ENCODE measurements around the gene MYLIP. TPM values are rescaled to one million over a fixed set of nuclear protein-coding genes. Genes with fewer than 3 reads are reported as not detected.

The MYLIP gene
- total RNA-seq, 1 experiment from 2014 or later, result 50.0 TPM

DNA sequence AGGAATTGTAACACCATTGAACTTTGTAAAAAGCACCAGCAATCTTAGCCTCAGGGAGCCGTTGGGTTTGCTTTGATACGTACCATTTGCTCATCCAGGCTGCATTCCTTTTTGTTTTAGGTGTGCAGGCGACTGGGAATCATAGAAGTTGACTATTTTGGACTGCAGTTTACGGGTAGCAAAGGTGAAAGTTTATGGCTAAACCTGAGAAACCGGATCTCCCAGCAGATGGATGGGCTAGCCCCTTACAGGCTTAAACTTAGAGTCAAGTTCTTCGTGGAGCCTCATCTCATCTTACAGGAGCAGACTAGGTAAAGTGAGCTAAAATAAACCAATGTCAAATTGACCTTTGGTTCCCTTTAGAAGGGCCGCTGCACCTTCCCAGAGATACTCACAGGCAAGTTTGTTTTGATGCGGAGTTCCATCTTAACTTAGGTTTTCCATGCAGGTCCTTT lies 1.6 kb downstream of the MYLIP start (continued):
- TF ChIP-seq, protein P1, sequence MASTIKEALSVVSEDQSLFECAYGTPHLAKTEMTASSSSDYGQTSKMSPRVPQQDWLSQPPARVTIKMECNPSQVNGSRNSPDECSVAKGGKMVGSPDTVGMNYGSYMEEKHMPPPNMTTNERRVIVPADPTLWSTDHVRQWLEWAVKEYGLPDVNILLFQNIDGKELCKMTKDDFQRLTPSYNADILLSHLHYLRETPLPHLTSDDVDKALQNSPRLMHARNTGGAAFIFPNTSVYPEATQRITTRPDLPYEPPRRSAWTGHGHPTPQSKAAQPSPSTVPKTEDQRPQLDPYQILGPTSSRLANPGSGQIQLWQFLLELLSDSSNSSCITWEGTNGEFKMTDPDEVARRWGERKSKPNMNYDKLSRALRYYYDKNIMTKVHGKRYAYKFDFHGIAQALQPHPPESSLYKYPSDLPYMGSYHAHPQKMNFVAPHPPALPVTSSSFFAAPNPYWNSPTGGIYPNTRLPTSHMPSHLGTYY (CRISPR knock-in tag; IDR thresholded peaks at IDR 0.05), result no peak
- TF ChIP-seq NFE2L1 (CRISPR knock-in tag; IDR thresholded peaks at IDR 0.05), result no peak
- TF ChIP-seq EMX1 (CRISPR knock-in tag; IDR thresholded peaks at IDR 0.05), result no peak
- TF ChIP-seq ZNF232 (CRISPR knock-in tag; IDR thresholded peaks at IDR 0.05), result no peak
- no peak for TF ChIP-seq ELF4 (CRISPR knock-in tag; IDR thresholded peaks at IDR 0.05; ENCODE audit: low read depth)
- no peak for TF ChIP-seq CREM (CRISPR knock-in tag; IDR thresholded peaks at IDR 0.05)
- no peak for TF ChIP-seq SP1 (CRISPR knock-in tag; conservative IDR thresholded peaks at IDR 0.05)
- TF ChIP-seq, protein P2, sequence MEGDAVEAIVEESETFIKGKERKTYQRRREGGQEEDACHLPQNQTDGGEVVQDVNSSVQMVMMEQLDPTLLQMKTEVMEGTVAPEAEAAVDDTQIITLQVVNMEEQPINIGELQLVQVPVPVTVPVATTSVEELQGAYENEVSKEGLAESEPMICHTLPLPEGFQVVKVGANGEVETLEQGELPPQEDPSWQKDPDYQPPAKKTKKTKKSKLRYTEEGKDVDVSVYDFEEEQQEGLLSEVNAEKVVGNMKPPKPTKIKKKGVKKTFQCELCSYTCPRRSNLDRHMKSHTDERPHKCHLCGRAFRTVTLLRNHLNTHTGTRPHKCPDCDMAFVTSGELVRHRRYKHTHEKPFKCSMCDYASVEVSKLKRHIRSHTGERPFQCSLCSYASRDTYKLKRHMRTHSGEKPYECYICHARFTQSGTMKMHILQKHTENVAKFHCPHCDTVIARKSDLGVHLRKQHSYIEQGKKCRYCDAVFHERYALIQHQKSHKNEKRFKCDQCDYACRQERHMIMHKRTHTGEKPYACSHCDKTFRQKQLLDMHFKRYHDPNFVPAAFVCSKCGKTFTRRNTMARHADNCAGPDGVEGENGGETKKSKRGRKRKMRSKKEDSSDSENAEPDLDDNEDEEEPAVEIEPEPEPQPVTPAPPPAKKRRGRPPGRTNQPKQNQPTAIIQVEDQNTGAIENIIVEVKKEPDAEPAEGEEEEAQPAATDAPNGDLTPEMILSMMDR (IDR thresholded peaks at IDR 0.05), result no peak

DNA sequence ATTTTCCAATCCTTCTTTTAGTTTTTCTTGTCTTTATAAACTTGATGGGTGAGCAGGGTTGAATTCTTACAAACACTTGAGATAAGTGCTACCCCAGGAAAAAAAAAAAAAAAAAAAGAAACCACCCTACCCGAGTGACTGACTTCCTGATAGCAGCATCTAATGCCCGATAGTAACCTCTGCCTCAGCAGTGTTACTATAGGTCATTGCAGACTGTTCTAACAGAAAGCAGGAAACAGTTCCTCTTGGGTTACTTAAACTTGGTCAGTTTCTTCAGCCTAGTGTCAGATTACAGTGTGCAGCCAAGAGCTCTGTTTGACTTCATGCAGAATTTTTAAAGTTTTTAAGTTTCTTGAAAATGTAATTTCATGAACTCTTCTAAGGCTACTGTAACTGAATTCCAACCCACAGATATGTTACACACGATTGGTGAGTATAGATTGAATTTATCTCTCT lies 2.1 kb downstream of the MYLIP start:
- ATAC-seq (peak; percentile 68), DNase-seq (ENCODE audit: low spot score) (no peak)
- Mint-ChIP-seq H3K9me3 (no peaks in the 10 kb centered on the region), H3K4me3 (peak overlapping the region; percentile 96), H3K27ac (peak overlapping the region; percentile 90), H3K27me3 (ENCODE audit: low read depth) (peaks cover 8% of the 10 kb centered on the region), H3K36me3 (peaks cover 51% of the 10 kb centered on the region), H3K4me1 (peaks cover 44% of the 10 kb centered on the region)
- ChIA-PET CTCF (interaction anchor here (0.9 to 2.0 kb wide), 6 partner anchors 38 to 440 kb away, joined by 3 to 12 read pairs (median 5); no protein-coding TSS in a partner anchor), POLR2A (interaction anchor here (0.7 kb wide), 2 partner anchors 52 to 184 kb away, joined by 3 to 5 read pairs; no protein-coding TSS in a partner anchor)
- TF ChIP-seq, protein P1 (CRISPR knock-in tag; IDR thresholded peaks at IDR 0.05), result no peak
- TF ChIP-seq FOXJ3 (CRISPR knock-in tag; IDR thresholded peaks at IDR 0.05; ENCODE audit: borderline replicate concordance) (no peak), ZNF263 (CRISPR knock-in tag; IDR thresholded peaks at IDR 0.05; ENCODE audit: low read depth) (no peak), TCF7 (CRISPR knock-in tag; IDR thresholded peaks at IDR 0.05; ENCODE audit: low read depth) (no peak), CBFB (CRISPR knock-in tag; IDR thresholded peaks at IDR 0.05; ENCODE audit: low read depth) (no peak), NFATC4 (CRISPR knock-in tag; IDR thresholded peaks at IDR 0.05) (no peak), ZNF396 (CRISPR knock-in tag; IDR thresholded peaks at IDR 0.05; ENCODE audit: borderline replicate concordance) (no peak), ESRRA (CRISPR knock-in tag; IDR thresholded peaks at IDR 0.05; ENCODE audit: borderline replicate concordance) (no peak), TEAD1 (CRISPR knock-in tag; IDR thresholded peaks at IDR 0.05) (no peak), SMAD3 (CRISPR knock-in tag; IDR thresholded peaks at IDR 0.05; ENCODE audit: borderline replicate concordance) (no peak)
- TF ChIP-seq, protein P3, sequence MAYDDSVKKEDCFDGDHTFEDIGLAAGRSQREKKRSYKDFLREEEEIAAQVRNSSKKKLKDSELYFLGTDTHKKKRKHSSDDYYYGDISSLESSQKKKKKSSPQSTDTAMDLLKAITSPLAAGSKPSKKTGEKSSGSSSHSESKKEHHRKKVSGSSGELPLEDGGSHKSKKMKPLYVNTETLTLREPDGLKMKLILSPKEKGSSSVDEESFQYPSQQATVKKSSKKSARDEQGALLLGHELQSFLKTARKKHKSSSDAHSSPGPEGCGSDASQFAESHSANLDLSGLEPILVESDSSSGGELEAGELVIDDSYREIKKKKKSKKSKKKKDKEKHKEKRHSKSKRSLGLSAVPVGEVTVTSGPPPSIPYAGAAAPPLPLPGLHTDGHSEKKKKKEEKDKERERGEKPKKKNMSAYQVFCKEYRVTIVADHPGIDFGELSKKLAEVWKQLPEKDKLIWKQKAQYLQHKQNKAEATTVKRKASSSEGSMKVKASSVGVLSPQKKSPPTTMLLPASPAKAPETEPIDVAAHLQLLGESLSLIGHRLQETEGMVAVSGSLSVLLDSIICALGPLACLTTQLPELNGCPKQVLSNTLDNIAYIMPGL (CRISPR knock-in tag; IDR thresholded peaks at IDR 0.05), result no peak
- TF ChIP-seq, protein P4, sequence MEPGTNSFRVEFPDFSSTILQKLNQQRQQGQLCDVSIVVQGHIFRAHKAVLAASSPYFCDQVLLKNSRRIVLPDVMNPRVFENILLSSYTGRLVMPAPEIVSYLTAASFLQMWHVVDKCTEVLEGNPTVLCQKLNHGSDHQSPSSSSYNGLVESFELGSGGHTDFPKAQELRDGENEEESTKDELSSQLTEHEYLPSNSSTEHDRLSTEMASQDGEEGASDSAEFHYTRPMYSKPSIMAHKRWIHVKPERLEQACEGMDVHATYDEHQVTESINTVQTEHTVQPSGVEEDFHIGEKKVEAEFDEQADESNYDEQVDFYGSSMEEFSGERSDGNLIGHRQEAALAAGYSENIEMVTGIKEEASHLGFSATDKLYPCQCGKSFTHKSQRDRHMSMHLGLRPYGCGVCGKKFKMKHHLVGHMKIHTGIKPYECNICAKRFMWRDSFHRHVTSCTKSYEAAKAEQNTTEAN (CRISPR knock-in tag; IDR thresholded peaks at IDR 0.05), result no peak
- TF ChIP-seq, protein P5, sequence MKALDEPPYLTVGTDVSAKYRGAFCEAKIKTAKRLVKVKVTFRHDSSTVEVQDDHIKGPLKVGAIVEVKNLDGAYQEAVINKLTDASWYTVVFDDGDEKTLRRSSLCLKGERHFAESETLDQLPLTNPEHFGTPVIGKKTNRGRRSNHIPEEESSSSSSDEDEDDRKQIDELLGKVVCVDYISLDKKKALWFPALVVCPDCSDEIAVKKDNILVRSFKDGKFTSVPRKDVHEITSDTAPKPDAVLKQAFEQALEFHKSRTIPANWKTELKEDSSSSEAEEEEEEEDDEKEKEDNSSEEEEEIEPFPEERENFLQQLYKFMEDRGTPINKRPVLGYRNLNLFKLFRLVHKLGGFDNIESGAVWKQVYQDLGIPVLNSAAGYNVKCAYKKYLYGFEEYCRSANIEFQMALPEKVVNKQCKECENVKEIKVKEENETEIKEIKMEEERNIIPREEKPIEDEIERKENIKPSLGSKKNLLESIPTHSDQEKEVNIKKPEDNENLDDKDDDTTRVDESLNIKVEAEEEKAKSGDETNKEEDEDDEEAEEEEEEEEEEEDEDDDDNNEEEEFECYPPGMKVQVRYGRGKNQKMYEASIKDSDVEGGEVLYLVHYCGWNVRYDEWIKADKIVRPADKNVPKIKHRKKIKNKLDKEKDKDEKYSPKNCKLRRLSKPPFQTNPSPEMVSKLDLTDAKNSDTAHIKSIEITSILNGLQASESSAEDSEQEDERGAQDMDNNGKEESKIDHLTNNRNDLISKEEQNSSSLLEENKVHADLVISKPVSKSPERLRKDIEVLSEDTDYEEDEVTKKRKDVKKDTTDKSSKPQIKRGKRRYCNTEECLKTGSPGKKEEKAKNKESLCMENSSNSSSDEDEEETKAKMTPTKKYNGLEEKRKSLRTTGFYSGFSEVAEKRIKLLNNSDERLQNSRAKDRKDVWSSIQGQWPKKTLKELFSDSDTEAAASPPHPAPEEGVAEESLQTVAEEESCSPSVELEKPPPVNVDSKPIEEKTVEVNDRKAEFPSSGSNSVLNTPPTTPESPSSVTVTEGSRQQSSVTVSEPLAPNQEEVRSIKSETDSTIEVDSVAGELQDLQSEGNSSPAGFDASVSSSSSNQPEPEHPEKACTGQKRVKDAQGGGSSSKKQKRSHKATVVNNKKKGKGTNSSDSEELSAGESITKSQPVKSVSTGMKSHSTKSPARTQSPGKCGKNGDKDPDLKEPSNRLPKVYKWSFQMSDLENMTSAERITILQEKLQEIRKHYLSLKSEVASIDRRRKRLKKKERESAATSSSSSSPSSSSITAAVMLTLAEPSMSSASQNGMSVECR (CRISPR knock-in tag; IDR thresholded peaks at IDR 0.05; ENCODE audit: borderline replicate concordance), result no peak
- TF ChIP-seq, protein P6, sequence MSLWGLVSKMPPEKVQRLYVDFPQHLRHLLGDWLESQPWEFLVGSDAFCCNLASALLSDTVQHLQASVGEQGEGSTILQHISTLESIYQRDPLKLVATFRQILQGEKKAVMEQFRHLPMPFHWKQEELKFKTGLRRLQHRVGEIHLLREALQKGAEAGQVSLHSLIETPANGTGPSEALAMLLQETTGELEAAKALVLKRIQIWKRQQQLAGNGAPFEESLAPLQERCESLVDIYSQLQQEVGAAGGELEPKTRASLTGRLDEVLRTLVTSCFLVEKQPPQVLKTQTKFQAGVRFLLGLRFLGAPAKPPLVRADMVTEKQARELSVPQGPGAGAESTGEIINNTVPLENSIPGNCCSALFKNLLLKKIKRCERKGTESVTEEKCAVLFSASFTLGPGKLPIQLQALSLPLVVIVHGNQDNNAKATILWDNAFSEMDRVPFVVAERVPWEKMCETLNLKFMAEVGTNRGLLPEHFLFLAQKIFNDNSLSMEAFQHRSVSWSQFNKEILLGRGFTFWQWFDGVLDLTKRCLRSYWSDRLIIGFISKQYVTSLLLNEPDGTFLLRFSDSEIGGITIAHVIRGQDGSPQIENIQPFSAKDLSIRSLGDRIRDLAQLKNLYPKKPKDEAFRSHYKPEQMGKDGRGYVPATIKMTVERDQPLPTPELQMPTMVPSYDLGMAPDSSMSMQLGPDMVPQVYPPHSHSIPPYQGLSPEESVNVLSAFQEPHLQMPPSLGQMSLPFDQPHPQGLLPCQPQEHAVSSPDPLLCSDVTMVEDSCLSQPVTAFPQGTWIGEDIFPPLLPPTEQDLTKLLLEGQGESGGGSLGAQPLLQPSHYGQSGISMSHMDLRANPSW (CRISPR knock-in tag; conservative IDR thresholded peaks at IDR 0.05; ENCODE audit: low read depth), result no peak
